GM12891 (cell line): Measurements from ENCODE around the gene LOXHD1.

Source experiments
- POLR2A ChIP-seq: IDR thresholded peaks from 2 replicates; pipeline ENCODE4 v1.6.1; 2011; ENCODE audit warnings: low read depth, low read length, control low read depth
- POLR2AphosphoS5 ChIP-seq: IDR thresholded peaks from 2 replicates; pipeline ENCODE4 v1.6.1; 2011; ENCODE audit warnings: low read depth, low read length, control low read depth
- POU2F2 ChIP-seq: IDR thresholded peaks from 2 replicates; pipeline ENCODE4 v1.6.1; 2011; ENCODE audit warnings: low read depth, mild to moderate bottlenecking, control low read depth, low read length, moderate library complexity
- SPI1 ChIP-seq: IDR thresholded peaks from 2 replicates; pipeline ENCODE4 v1.6.1; 2011; ENCODE audit warnings: low read depth, low read length, control low read depth

DNA sequence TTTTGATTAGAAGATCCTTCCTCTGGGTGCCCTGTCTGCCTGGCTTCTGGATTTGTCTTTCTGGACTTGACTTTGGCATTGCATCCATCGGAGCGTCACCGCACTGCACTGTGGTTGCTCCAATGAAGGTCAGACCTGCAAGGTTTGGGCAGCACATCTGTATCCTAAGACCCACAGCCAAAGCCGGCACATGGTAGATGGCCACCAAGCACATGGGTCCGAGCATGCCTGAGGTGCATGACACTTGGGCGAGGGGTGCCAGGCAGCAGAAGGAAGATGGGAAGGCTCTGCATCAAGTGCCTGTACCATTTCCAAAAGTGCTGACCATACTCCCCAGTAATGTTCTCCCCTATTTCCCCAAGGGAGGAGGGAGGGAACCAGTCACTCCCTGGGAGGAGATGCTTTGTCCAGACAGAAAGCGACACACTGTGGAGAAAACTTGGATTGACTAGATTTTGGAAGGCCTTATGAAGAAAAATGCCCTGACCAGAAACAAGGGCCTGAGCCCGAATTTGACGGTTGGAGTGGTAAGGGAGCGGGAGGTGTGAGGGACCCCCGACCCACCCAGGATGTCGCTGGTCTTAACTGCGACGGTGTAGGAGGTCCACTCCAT is 149.9 kb downstream of the LOXHD1 start:
- TF ChIP-seq POLR2AphosphoS5: no peak
- no peak for TF ChIP-seq POU2F2
- TF ChIP-seq POLR2A: no peak
- no peak for TF ChIP-seq SPI1
